HG02981 (cell line): ENCODE data around the gene SEC14L6.

ENCODE experiments used
- ATAC-seq: cut with Tn5 transposase; IDR thresholded peaks from one replicate; pipeline ENCODE4 v1.9.1; 2021; ENCODE audit warnings: mild to moderate bottlenecking, moderate library complexity; ENCODE audit not compliant: unreplicated experiment

Gene SEC14L6

GRCh38 chr22:30500628-30501027 is 45.9 kb downstream of the SEC14L6 start:
- no peak for ATAC-seq

- no peak for ATAC-seq
Observed at GRCh38 chr22:30497466-30498150, 48.9 kb downstream of the SEC14L6 start.

GRCh38 chr22:30495041-30495784 is 51.3 kb downstream of the SEC14L6 start:
- ATAC-seq = no peak

- no peak for ATAC-seq
Observed at GRCh38 chr22:30492144-30492543, 54.4 kb downstream of the SEC14L6 start.

- no peak for ATAC-seq
Observed at GRCh38 chr22:30491381-30491780, 55.2 kb downstream of the SEC14L6 start.

- no peak for ATAC-seq
Observed at GRCh38 chr22:30490399-30490798, 56.1 kb downstream of the SEC14L6 start.

- ATAC-seq = no peak
Observed at GRCh38 chr22:30488121-30488520, 58.4 kb downstream of the SEC14L6 start.

- ATAC-seq = no peak
Observed at GRCh38 chr22:30486661-30487115, 59.9 kb downstream of the SEC14L6 start.

- no peak for ATAC-seq
Observed at GRCh38 chr22:30486118-30486517, 60.4 kb downstream of the SEC14L6 start.

- no peak for ATAC-seq
Observed at GRCh38 chr22:30485362-30485988, 61.1 kb downstream of the SEC14L6 start.

GRCh38 chr22:30483169-30483568 is 63.4 kb downstream of the SEC14L6 start:
- no peak for ATAC-seq

- ATAC-seq = no peak
Observed at GRCh38 chr22:30481711-30482110, 64.8 kb downstream of the SEC14L6 start.

- ATAC-seq = no peak
Observed at GRCh38 chr22:30479981-30480380, 66.6 kb downstream of the SEC14L6 start.

GRCh38 chr22:30474683-30475424 is 71.7 kb downstream of the SEC14L6 start:
- ATAC-seq = no peak

GRCh38 chr22:30474121-30474520 is 72.4 kb downstream of the SEC14L6 start:
- ATAC-seq = no peak

GRCh38 chr22:30472994-30473720 is 73.4 kb downstream of the SEC14L6 start:
- no peak for ATAC-seq
